8988T (cell line): ENCODE results near the gene GGCT.

Experiments
- DNase-seq: peaks from one replicate; pipeline ENCODE4 v3.0.0; 2011

The GGCT gene

DNA sequence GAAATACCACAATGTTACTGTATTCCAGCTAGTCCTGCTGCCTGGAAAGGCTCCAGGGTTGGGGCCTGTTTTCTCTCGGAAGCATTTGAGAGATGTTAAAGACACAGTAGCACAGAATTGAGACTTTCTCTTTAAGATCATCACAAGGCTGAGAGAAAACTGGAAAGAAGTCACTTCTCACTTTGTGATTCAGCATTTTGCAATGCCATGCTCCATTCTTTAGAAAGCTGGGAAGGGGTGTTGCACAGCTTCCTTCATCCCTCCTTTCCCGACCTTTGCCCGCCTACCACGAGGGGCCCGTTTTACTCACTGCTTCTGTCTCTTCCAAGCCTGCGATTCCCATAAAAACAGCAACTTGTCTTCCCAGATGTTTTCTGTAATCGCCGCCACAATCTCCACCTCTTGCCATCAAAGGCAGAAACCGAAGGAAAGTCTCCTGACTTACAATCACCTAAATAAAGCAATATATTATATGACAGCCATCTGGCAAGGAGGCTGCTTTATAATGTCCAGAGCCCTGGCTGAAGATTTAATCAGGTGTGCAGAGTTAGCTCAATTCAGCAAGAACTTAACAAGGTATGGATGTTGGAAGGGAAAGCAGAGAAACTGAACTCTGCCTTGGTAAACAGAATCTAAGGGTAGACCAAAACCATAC lies 44.9 kb downstream of the GGCT start:
- DNase-seq, result peak; percentile 21

DNA sequence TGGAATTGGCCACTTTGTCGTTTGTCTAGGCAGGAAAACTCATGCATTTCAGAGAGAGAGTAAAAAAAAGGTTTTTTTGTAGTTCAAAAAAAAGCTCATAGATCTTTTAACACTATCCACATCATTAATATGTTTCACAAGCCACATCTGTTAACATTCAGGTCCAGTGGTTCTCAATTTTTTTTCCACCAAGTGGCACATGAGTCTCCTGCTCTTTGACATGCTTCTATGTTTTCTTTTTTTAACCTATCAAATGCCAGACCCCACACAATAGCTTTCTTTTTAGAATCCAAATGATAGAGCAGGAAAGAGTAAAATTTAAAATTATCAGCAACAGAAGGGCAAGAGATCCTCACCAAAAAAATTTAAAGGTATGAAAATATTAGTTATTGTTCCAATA lies 46.3 kb downstream of the GGCT start:
- no peak for DNase-seq

DNA sequence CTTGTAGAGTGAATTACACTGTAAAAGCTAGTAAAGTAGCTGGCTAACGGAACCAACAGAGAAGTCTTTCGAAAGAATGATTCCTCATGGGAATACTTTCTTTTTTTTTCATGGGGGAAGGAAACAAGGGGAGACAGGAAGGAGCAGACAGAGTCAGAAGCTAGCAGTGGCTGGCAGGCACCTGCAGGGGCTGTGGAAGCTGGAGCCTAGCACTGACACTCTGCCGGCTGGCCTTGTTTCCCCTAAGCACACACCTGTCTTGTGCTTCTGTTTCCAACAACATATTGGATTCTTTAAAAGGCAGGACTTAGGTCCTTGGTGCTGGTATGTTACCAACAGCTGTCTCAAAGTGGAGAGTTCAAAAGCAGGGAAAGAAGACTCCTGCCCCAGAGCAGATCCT lies 50.7 kb downstream of the GGCT start:
- DNase-seq, result no peak

DNA sequence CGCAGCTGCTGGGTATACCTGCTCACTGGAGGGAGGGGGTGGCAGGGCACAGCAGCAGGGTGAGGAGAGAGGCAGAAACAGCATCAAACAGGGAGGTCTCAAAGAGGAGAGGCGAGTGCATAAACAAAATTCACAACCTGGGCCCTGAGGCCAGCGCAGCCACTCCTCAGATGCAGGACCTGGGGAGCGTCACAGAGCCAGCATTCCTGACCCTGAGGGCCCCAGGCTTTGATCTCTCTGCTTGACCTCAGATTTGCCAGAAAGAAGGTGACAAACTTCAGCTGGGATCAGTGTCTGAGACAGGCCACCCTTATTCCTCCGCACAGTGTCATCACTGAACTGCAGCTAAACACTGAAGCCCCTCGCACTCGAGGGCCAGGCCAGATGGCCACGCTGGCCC lies 51.6 kb downstream of the GGCT start:
- DNase-seq, result no peak

DNA sequence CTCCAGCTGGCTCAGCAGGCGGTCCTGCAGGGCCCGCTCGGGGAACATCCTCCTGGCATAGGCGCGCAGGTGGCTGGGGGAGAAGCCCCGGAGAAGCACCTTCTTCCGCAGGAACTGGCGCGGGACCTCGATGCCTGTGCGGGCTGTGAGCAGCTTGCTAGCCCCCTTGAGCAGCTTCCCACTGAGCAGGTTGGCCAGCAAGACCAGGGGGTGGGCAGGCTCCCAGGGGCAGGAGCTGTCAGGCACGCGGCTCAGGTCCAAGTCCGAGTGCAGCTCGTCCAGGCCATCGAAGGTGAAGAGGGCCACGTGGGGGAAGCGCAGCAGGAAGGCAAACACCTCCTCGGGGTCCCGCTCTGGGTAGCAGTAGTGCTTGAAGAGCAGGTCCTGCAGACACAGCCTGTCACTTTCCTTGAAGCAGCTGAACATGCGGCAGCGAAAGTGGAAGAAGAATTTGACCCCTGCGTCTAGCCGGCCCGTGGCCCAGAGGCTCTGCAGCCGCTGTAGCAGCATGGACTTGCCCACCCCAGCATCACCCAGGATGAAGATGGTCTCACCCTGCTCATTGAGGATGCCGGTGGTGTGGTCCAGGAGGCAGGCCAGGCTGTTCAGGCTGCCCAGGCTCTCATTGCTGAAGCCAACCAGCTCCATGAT lies 52.2 kb downstream of the GGCT start:
- no peak for DNase-seq

DNA sequence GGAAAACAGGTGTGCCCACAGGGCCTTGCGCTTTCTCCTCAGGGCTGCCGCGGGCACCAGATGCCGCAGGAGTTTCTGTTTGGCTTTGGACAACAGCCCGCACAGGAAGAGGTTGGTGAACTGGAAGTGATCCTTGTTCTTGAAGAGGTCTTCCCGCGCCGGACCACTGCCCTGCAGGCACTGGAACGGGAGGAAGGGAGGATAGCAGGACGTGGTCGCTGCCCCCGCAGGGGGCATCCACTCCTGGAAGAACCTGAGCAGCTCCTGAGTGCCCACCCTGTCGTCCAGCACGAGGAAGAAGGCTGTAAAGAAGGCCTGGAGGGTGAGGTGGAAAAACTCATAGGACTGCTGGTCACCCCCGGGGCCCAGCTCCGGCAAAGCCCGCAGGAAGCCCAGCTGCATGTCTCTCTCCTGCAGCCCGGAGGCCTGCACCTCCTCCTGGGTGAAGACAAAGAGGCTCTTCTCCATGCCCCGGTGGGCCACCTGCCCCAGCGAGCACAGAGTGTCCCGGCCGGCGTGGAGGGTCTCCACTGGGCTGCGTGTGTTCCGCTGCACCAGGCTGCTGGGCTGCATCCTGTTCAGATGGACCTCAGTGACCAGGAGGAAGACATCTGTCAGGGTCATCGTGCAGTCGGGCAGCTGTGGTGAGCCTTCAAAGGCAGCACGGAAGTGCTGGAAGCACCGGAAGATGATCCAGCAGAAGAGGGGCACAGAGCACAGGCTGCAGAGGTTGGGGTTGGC lies 52.9 kb downstream of the GGCT start:
- no peak for DNase-seq

DNA sequence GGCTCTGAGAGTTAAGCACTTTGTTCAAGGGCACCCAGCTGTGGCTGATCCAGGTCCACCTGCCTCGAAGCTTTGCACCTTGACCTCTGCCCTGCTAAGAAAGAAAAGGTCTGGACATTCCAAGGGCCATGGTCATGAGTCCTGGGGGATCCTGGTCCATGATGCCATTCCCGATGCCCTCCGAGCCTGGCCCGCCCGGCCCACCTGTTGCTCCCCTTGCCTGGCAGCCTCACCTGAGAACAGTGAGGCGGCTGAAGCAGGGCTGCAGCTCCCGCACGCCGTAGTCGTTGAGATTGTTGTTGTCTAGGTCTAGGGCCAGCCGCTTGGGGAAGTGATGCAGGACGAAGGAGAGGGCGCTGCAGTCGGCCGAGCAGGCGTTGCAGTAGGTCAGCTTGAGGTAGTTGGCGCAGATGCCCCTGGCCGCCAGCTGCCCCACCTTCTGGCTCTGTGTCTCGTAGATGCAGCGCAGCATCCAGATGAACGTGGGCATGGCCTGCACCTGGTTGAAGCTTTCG lies 53.6 kb downstream of the GGCT start:
- no peak for DNase-seq

DNA sequence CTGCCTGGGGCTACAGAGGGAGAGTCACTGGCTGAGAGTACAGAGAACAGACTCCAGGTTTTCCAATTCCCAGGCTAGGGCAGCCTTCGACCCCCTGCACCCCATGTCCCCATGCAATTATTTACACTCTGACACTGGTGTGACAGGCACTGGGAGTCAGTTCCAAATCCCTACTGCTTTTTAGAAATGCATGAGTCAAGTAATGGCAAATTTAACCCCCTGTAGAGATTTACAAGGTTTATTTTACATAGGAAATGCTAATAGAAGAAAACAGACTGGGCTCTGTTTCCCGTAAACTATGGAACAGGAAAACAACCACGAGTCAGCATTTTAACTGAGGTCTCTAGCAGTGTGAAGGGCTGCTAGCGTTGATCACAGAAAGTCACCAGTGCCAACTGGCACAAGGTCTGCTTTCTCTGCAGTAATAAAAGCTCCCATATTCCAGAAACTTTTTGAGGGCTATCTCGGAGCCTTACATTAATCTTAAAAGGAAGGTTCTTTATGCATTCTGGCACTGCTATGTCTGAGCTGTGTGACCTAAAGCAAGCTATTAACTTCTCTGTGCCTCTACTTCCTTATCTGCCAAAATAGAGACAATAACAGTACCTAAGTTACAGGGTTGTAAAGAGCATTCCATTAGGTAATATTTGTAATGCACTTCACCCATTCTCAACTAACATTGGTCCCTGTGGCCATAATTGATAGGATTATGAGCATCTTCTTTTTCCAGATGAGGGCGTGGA lies 54.2 kb downstream of the GGCT start:
- no peak for DNase-seq

DNA sequence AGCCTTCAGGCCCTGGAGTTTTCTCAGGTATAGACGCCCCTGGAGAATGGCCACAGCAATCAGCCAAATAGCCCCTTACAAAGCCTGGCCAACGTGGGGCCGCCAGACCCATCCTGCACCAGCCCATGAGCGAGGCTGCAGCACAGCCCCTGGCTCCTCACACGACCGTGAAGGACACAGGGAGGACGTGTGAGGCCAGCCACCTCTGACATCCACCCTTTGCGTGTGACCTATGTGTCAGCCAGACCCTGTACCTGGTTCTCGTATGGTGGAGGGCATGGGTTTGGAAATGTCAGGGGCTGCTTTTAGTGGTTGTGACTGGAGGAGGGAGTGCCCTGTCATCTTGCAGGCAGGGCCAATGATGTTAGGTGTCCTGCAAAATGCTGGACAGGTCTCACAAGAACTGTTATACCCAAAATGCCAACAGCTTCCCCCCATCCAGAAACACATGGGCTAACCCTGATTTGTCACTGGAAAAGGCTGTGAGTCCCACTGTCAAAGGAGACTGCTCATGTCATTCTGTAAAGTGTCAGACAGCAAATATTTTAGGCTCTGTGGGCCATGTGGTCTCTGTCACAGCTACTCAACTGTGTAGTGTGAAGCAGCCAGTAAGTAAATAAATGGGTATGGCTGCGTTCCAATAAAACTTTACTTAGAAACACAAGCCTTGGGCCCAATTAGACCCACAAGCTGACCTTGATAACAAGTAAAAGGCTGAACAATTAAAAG lies 56.0 kb downstream of the GGCT start:
- DNase-seq, result no peak

DNA sequence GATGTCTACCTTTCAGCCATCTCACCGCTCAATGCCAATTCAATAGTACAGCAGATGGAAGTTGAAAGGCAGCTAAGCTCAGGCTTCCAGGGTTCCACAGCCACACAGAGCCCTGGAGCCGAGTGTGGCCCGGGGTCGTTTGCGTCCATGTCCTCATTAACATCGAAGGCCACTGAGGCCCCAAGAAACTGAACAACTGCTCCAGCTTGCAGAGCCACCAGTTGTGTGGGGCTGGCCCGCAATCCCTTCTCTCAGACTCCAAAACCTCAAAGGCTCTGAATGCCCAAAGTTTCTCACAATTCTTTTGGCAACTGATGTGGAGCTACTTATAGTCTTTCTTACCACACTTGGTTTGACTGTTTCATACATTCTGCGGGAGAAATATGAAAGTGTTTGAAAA lies 57.2 kb downstream of the GGCT start:
- no peak for DNase-seq
